Neural cell (in vitro differentiated cells): Measurements from ENCODE around the gene PBX3. TPM values are rescaled to one million over a fixed set of nuclear protein-coding genes. Genes with fewer than 3 reads are reported as not detected.

Experiments used
- H2AFZ ChIP-seq: fragments of 200-600, 300-800 bp; sonication (generic), shearing (Covaris generic); 2 replicates; pipeline ENCODE4 v1.6.0; 2014; ENCODE audit warnings: low read depth, mild to moderate bottlenecking, antibody characterized with exemption, low read length, moderate library complexity
- H3F3A ChIP-seq: fragments of 200-600 bp; shearing (Covaris generic); 2 replicates; pipeline ENCODE4 v1.6.1; 2016; ENCODE audit warnings: mild to moderate bottlenecking, moderate library complexity, mixed read lengths, antibody characterized with exemption, low read length; ENCODE audit not compliant: insufficient read depth, poor library complexity, severe bottlenecking
- H3K27ac ChIP-seq: fragments of 200-600, 300-800 bp; sonication (generic), shearing (Covaris generic); 2 replicates; pipeline ENCODE4 v1.5.1; 2014; ENCODE audit warnings: mild to moderate bottlenecking, low read length, moderate library complexity
- H3K27me3 ChIP-seq: fragments of 300-800, 200-600 bp; sonication (generic), shearing (Covaris generic); 2 replicates; pipeline ENCODE4 v1.6.0; 2014; ENCODE audit warnings: mild to moderate bottlenecking, low read depth, low read length, moderate library complexity; ENCODE audit not compliant: insufficient read depth
- H3K36me3 ChIP-seq: fragments of 300-800, 200-600 bp; sonication (generic), shearing (Covaris generic); 2 replicates; pipeline ENCODE4 v1.5.1; 2014; ENCODE audit warnings: mild to moderate bottlenecking, antibody characterized with exemption, low read length, moderate library complexity; ENCODE audit not compliant: insufficient read depth
- H3K4me2 ChIP-seq: fragments of 300-800, 200-600 bp; sonication (generic), shearing (Covaris generic); 2 replicates; pipeline ENCODE4 v1.6.0; 2014; ENCODE audit warnings: mild to moderate bottlenecking, low read length
- H3K4me3 ChIP-seq: fragments of 300-800, 200-600 bp; sonication (generic), shearing (Covaris generic); 2 replicates; pipeline ENCODE4 v1.5.1; 2014; ENCODE audit warnings: mild to moderate bottlenecking, low read length, moderate library complexity
- H3K79me2 ChIP-seq: fragments of 200-600 bp; shearing (Covaris generic); replicated peaks from 2 replicates; pipeline ENCODE4 v1.6.0; 2014; ENCODE audit warnings: mild to moderate bottlenecking, low read length, moderate library complexity; ENCODE audit not compliant: insufficient read depth
- H3K9ac ChIP-seq: fragments of 300-800, 200-600 bp; sonication (generic), shearing (Covaris generic); 2 replicates; pipeline ENCODE4 v1.6.1; 2016; ENCODE audit warnings: mild to moderate bottlenecking, low read length, mixed read lengths
- H3K9me2 ChIP-seq: fragments of 200-600 bp; shearing (Covaris generic); 2 replicates; pipeline ENCODE4 v1.6.1; 2016; ENCODE audit warnings: mild to moderate bottlenecking, low read length, mixed read lengths; ENCODE audit not compliant: insufficient read depth
- H3K9me3 ChIP-seq: fragments of 200-600, 300-800 bp; sonication (generic), shearing (Covaris generic); 2 replicates; pipeline ENCODE4 v1.6.1; 2016; ENCODE audit warnings: mild to moderate bottlenecking, mixed run types, low read length, moderate library complexity, mixed read lengths
- H4K20me1 ChIP-seq: fragments of 200-600 bp; shearing (Covaris generic); 2 replicates; pipeline ENCODE4 v1.6.1; 2016; ENCODE audit warnings: mild to moderate bottlenecking, mixed run types; ENCODE audit not compliant: insufficient read depth
- CTCF ChIP-seq: fragments of 450-650 bp; IDR thresholded peaks from 2 replicates; pipeline ENCODE4 v1.5.1; 2014; ENCODE audit warnings: antibody characterized with exemption, mild to moderate bottlenecking, moderate library complexity; ENCODE audit not compliant: poor library complexity, severe bottlenecking
- EP300 ChIP-seq: fragments of 450-650 bp; conservative IDR thresholded peaks from 2 replicates; pipeline ENCODE4 v1.6.1; 2014; ENCODE audit warnings: antibody characterized with exemption, mild to moderate bottlenecking, moderate library complexity; ENCODE audit not compliant: poor library complexity, severe bottlenecking
- EZH2 ChIP-seq: fragments of 200-600, 300-800 bp; shearing (Covaris generic), sonication (generic); IDR thresholded peaks from 2 replicates; pipeline ENCODE4 v1.6.1; 2014; ENCODE audit warnings: antibody characterized with exemption, low read length, borderline replicate concordance, mild to moderate bottlenecking; ENCODE audit not compliant: insufficient read depth, poor library complexity, severe bottlenecking
- MXI1 ChIP-seq: fragments of 450-650 bp; conservative IDR thresholded peaks from 2 replicates; pipeline ENCODE4 v1.6.1; 2014; ENCODE audit warnings: antibody characterized with exemption, mild to moderate bottlenecking; ENCODE audit not compliant: poor library complexity, severe bottlenecking
- POLR2AphosphoS5 ChIP-seq: IDR thresholded peaks from 2 replicates; pipeline ENCODE4 v1.6.1; 2012
- RAD21 ChIP-seq: fragments of 450-650 bp; conservative IDR thresholded peaks from 2 replicates; pipeline ENCODE4 v1.6.1; 2014; ENCODE audit warnings: antibody characterized with exemption, mild to moderate bottlenecking, moderate library complexity
- SMC3 ChIP-seq: fragments of 450-650 bp; conservative IDR thresholded peaks from 2 replicates; pipeline ENCODE4 v1.6.1; 2014; ENCODE audit warnings: antibody characterized with exemption, mild to moderate bottlenecking, moderate library complexity; ENCODE audit not compliant: poor library complexity
- TAF1 ChIP-seq: IDR thresholded peaks from 2 replicates; pipeline ENCODE4 v1.6.1; 2012; ENCODE audit warnings: low read depth
- polyA plus RNA-seq: library from polyadenylated mRNA; depleted of rRNA; stranded (reverse); fragments of >200 nt; gene quantifications from 2 replicates; pipeline ENCODE4 v1.2.3, GENCODE V29; 2014
- TF ChIP-seq, protein P1 (sequence below): IDR thresholded peaks from 2 replicates; pipeline ENCODE4 v1.6.1; 2012; ENCODE audit warnings: borderline replicate concordance

PBX3 gene
- polyA plus RNA-seq, 1 donor from 2014 or later = 398 TPM

DNA sequence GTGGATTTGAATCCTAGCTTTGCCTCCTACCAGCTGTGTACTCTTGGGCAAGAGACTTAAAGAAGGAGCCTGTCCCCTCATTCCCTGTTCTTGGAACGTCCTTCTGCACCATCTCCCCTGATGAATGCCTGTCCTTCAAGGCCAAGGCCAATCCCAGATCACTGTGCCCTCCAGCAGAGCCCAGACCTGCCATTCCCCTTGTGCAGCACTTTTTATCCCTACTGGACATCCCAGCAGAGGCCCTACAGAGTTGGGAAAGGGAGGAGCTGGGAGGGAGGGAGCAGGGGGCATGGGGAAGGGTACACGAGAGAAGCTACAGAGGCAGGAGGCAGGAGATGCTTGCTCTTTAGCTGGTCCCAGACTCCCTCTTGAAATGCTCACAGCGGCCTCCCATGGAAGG is 223.9 kb downstream of the PBX3 start:
- Histone ChIP-seq H3K36me3 (no peaks in the 10 kb centered on the region), H3K79me2 (no peaks in the 10 kb centered on the region), H2AFZ (no peak overlapping the region), H4K20me1 (no peaks in the 10 kb centered on the region), H3K27ac (no peak overlapping the region), H3K4me3 (no peak overlapping the region), H3K9me2 (no peaks in the 10 kb centered on the region), H3K9ac (no peak overlapping the region), H3K27me3 (no peaks in the 10 kb centered on the region), H3F3A (no peaks in the 10 kb centered on the region), H3K9me3 (no peaks in the 10 kb centered on the region), H3K4me2 (no peak overlapping the region)
- TF ChIP-seq SMC3 (no peak), CTCF (no peak), POLR2AphosphoS5 (peak; percentile 10)

- Histone ChIP-seq H3F3A (no peaks in the 10 kb centered on the region), H3K9me2 (no peaks in the 10 kb centered on the region), H3K27me3 (no peaks in the 10 kb centered on the region), H3K79me2 (no peaks in the 10 kb centered on the region), H3K4me3 (no peak overlapping the region), H3K9ac (no peak overlapping the region), H2AFZ (no peak overlapping the region), H3K9me3 (no peaks in the 10 kb centered on the region), H3K4me2 (no peak overlapping the region), H3K27ac (no peak overlapping the region), H4K20me1 (no peaks in the 10 kb centered on the region), H3K36me3 (no peaks in the 10 kb centered on the region)
- TF ChIP-seq, protein P1, sequence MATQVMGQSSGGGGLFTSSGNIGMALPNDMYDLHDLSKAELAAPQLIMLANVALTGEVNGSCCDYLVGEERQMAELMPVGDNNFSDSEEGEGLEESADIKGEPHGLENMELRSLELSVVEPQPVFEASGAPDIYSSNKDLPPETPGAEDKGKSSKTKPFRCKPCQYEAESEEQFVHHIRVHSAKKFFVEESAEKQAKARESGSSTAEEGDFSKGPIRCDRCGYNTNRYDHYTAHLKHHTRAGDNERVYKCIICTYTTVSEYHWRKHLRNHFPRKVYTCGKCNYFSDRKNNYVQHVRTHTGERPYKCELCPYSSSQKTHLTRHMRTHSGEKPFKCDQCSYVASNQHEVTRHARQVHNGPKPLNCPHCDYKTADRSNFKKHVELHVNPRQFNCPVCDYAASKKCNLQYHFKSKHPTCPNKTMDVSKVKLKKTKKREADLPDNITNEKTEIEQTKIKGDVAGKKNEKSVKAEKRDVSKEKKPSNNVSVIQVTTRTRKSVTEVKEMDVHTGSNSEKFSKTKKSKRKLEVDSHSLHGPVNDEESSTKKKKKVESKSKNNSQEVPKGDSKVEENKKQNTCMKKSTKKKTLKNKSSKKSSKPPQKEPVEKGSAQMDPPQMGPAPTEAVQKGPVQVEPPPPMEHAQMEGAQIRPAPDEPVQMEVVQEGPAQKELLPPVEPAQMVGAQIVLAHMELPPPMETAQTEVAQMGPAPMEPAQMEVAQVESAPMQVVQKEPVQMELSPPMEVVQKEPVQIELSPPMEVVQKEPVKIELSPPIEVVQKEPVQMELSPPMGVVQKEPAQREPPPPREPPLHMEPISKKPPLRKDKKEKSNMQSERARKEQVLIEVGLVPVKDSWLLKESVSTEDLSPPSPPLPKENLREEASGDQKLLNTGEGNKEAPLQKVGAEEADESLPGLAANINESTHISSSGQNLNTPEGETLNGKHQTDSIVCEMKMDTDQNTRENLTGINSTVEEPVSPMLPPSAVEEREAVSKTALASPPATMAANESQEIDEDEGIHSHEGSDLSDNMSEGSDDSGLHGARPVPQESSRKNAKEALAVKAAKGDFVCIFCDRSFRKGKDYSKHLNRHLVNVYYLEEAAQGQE = no peak
- TF ChIP-seq POLR2AphosphoS5 = peak; percentile 14
Observed at GRCh38 chr9:125972012-125972729, 225.0 kb downstream of the PBX3 start.

DNA sequence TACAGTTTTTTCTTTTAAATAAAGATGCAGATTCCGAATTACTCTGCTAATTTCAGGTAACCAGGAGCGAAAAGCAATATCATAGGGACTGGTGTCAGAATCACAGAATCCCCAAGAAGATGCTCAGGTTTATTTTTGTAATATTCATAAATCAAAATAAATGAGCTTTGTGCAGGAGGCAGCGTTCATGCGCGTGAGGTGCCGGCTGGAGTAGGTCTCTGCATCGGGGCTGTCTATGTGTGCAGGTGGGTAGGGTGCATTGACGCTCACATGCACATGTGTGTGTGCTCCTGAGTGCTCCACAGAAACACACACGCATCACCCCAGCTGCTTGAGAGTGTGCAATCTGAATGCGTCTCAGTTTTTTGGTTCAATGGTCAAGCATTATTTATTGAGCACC is 226.4 kb downstream of the PBX3 start:
- no peaks in the 10 kb centered on the region for H3K9me3 ChIP-seq
- no peaks in the 10 kb centered on the region for H3K27me3 ChIP-seq
- no peaks in the 10 kb centered on the region for H3K9me2 ChIP-seq
- H2AFZ ChIP-seq = no peak overlapping the region
- H3K79me2 ChIP-seq = no peaks in the 10 kb centered on the region
- no peak overlapping the region for H3K4me3 ChIP-seq
- H4K20me1 ChIP-seq = no peaks in the 10 kb centered on the region
- no peaks in the 10 kb centered on the region for H3F3A ChIP-seq
- no peak overlapping the region for H3K27ac ChIP-seq
- H3K9ac ChIP-seq = no peak overlapping the region
- H3K36me3 ChIP-seq = no peaks in the 10 kb centered on the region
- no peak for TF ChIP-seq POLR2AphosphoS5
- no peak for TF ChIP-seq EZH2
- no peak for TF ChIP-seq MXI1
- TF ChIP-seq SMC3 = no peak
- no peak for TF ChIP-seq EP300
- no peak for TF ChIP-seq TAF1
- no peak for TF ChIP-seq RAD21
- no peak for TF ChIP-seq CTCF
- TF ChIP-seq, protein P1 = no peak
- no peak overlapping the region for H3K4me2 ChIP-seq
